GM23338 (cell line): ENCODE measurements around the gene IFT43.

ENCODE experiments used
- CREB1 ChIP-seq: fragments of 250-450 bp; sonication (Bioruptor Pico); IDR thresholded peaks from 2 replicates; pipeline ENCODE4 v1.5.0; 2020; ENCODE audit warnings: low read depth, mild to moderate bottlenecking, moderate library complexity
- CTCF ChIP-seq, 2 experiments: fragments of 200-600 bp in 1 of 2; sonication (generic) in 1 of 2; conservative IDR thresholded peaks; 2 replicates each; pipeline versions ENCODE4 v1.5.1 to v1.6.1; 2016 to 2017; ENCODE audit warnings: antibody characterized with exemption in 2 of 2, low read depth in 2 of 2, mild to moderate bottlenecking in 2 of 2, moderate library complexity in 1 of 2
- ETS1 ChIP-seq: IDR thresholded peaks from 2 replicates; pipeline ENCODE4 v1.6.1; 2016; ENCODE audit warnings: antibody characterized with exemption
- EZH2 ChIP-seq: fragments of 200-600 bp; sonication (generic); IDR thresholded peaks from one replicate; pipeline ENCODE4 v1.8.0; 2017; ENCODE audit warnings: antibody characterized with exemption, mild to moderate bottlenecking, low read depth; ENCODE audit not compliant: unreplicated experiment
- EZH2phosphoT487 ChIP-seq: fragments of 200-600 bp; sonication (generic); IDR thresholded peaks from one replicate; pipeline ENCODE4 v1.8.1; 2018; ENCODE audit warnings: antibody characterized with exemption; ENCODE audit not compliant: unreplicated experiment
- JUNB ChIP-seq: IDR thresholded peaks from one replicate; pipeline ENCODE4 v1.6.1; 2016; ENCODE audit warnings: antibody characterized with exemption; ENCODE audit not compliant: unreplicated experiment
- NANOG ChIP-seq: IDR thresholded peaks from 2 replicates; pipeline ENCODE4 v1.6.1; 2016; ENCODE audit warnings: antibody characterized with exemption, borderline replicate concordance
- POLR2AphosphoS5 ChIP-seq: IDR thresholded peaks from 2 replicates; pipeline ENCODE4 v1.6.1; 2016; ENCODE audit warnings: antibody characterized with exemption, low read depth
- REST ChIP-seq: IDR thresholded peaks from one replicate; pipeline ENCODE4 v1.6.1; 2018; ENCODE audit warnings: antibody characterized with exemption; ENCODE audit not compliant: unreplicated experiment
- STAT1 ChIP-seq: IDR thresholded peaks from one replicate; pipeline ENCODE4 v1.6.1; 2016; ENCODE audit warnings: antibody characterized with exemption; ENCODE audit not compliant: unreplicated experiment
- ZNF114 ChIP-seq: fragments of 250-450 bp; sonication (Bioruptor Pico); IDR thresholded peaks from 2 replicates; pipeline ENCODE4 v1.5.0; 2020; ENCODE audit warnings: mild to moderate bottlenecking, moderate library complexity
- ZNF331 ChIP-seq: fragments of 250-450 bp; sonication (Bioruptor Pico); IDR thresholded peaks from 2 replicates; pipeline ENCODE4 v1.5.0; 2020; ENCODE audit warnings: low read depth, mild to moderate bottlenecking, moderate library complexity
- ZNF462 ChIP-seq: fragments of 250-450 bp; sonication (Bioruptor Pico); IDR thresholded peaks from 2 replicates; pipeline ENCODE4 v1.5.0; 2020; ENCODE audit warnings: mild to moderate bottlenecking, moderate library complexity

GRCh38 chr14:76053572-76054355, 68.2 kb downstream of the IFT43 start:
- TF ChIP-seq CTCF (conservative IDR thresholded peaks at IDR 0.05; ENCODE audit: low read depth in 2 of 2) (no peak), EZH2phosphoT487 (no peak), POLR2AphosphoS5 (no peak), REST (no peak), EZH2 (no peak), NANOG (no peak), ZNF114 (CRISPR knock-in tag) (no peak), ETS1 (no peak), JUNB (no peak), ZNF462 (CRISPR knock-in tag) (no peak), STAT1 (no peak), CREB1 (CRISPR knock-in tag) (no peak), ZNF331 (CRISPR knock-in tag) (no peak)
